ENCODE data around the gene ANKRD33B. TPM values are rescaled to one million over a fixed set of nuclear protein-coding genes. Genes with fewer than 3 reads are reported as not detected.
"Not testable (repeated sequence)": the region's sequence is repeated elsewhere in the genome, so short reads cannot be mapped to it uniquely, and the experiment has no call there.

The ANKRD33B gene
- total RNA-seq, 1 donor from 2014 or later, result 4.0 TPM

DNA sequence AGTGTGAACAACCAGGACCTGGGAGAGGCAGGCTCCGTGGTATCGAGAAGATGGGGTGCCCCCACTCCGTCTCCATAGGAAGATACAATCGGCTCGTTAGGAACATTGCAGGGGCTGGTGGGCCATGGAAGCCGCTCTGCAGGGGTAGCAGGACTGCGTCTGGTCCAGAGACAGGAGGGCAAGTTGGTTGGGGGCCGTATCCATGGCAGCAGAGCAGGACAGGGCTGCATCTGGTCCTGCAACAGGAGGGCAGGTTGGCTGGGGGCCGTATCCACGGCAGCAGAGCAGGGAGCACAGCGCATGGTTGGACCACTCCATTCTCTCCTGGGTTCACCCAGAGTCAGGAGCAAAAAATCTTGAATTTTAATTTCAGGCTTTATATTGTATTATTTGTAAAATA is 98.2 kb downstream of the ANKRD33B start:
- Mint-ChIP-seq H3K36me3 (ENCODE audit: low read depth) (no peaks in the 10 kb centered on the region), H3K4me3 (ENCODE audit: unreplicated experiment) (no peak overlapping the region), H3K27me3 (ENCODE audit: low read depth) (no peaks in the 10 kb centered on the region), H3K27ac (ENCODE audit: unreplicated experiment) (no peak overlapping the region), H3K9me3 (ENCODE audit: low read depth) (no peaks in the 10 kb centered on the region), H3K4me1 (ENCODE audit: low read depth) (peaks cover 4% of the 10 kb centered on the region)
- TF ChIP-seq, protein P1, sequence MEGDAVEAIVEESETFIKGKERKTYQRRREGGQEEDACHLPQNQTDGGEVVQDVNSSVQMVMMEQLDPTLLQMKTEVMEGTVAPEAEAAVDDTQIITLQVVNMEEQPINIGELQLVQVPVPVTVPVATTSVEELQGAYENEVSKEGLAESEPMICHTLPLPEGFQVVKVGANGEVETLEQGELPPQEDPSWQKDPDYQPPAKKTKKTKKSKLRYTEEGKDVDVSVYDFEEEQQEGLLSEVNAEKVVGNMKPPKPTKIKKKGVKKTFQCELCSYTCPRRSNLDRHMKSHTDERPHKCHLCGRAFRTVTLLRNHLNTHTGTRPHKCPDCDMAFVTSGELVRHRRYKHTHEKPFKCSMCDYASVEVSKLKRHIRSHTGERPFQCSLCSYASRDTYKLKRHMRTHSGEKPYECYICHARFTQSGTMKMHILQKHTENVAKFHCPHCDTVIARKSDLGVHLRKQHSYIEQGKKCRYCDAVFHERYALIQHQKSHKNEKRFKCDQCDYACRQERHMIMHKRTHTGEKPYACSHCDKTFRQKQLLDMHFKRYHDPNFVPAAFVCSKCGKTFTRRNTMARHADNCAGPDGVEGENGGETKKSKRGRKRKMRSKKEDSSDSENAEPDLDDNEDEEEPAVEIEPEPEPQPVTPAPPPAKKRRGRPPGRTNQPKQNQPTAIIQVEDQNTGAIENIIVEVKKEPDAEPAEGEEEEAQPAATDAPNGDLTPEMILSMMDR (IDR thresholded peaks at IDR 0.05), result no peak
- DNase-seq (ENCODE audit: low spot score), result no peak

DNA sequence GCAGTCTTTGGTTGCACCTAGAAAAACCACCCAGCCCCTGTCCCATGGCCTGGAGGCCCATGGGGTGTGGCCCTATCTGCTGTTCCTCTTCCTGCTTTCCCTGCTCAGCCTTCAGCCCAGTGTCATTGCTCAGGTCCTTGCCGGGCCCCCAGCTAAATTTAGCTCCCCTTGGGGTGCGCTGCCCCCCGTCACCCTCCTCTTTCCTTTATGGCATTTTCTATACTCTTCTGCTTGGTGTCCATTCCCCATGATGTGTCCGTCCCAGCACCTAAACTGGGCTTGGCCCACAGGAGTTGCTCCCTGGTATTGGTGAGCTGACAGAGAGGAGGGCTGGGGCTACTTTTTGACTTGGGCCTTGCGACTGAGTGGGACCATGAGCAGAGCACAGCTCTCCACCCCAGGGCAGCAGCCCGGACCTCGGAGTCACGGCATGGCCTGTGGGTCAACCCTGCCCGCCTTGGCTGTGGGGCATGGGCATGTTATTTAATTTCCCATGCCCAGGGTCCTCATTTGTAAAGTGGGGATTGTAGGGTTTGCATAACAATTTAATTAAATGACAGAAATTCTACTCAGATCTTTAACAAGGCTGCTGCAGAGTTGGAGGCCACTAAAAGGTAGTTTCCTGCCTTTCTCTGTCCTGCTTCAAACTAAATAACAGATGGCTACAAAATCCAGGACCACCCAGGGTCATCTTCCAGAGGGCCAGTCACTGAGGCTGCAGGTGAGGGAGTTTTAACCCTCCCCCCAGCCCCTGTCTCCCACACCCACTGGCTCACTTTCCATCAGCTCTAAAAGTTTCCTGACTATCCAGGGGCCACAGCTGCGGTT is 99.0 kb downstream of the ANKRD33B start:
- TF ChIP-seq, protein P1 (IDR thresholded peaks at IDR 0.05), result no peak
- DNase-seq (ENCODE audit: low spot score), result no peak
- H3K27me3 Mint-ChIP-seq (ENCODE audit: low read depth), result no peaks in the 10 kb centered on the region
- H3K36me3 Mint-ChIP-seq (ENCODE audit: low read depth), result no peaks in the 10 kb centered on the region
- peaks cover 4% of the 10 kb centered on the region for H3K4me1 Mint-ChIP-seq (ENCODE audit: low read depth)
- no peak overlapping the region for H3K27ac Mint-ChIP-seq (ENCODE audit: unreplicated experiment)
- no peak overlapping the region for H3K4me3 Mint-ChIP-seq (ENCODE audit: unreplicated experiment)
- H3K9me3 Mint-ChIP-seq (ENCODE audit: low read depth), result no peaks in the 10 kb centered on the region

DNA sequence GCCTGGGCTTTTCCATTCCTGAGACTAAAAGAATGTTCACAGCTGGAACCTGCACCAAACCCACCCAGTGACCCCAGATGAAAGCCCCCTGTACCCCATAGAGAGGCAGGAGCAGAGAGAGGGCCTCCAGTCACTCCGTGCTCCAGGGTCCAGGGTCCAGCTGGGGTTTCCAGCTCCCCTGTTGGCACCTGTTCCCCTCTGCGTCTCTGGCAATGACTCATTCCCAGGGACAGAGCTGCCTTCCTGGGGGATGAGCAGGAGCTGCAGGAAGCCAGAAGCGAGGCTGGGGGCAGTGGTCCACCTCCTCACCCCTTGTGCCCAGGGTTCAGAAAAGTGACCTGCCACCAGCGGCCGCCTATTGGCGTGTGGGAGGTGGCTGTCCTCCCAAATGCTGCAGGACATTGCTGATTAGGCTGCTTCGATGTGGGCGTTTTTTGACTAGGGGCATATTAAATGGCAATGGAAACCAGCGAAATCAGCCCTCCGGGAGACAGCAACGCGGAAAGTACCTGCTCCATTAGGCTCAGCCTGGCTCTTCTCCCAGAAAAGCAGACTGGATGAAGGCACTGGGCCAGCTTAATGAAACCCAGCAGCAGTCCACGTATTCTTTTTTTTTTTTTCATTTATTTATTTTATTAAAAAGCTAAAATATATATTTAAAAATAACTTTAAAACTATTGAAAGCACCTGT is 99.8 kb downstream of the ANKRD33B start:
- peaks cover 4% of the 10 kb centered on the region for H3K4me1 Mint-ChIP-seq (ENCODE audit: low read depth)
- H3K4me3 Mint-ChIP-seq (ENCODE audit: unreplicated experiment), result no peak overlapping the region
- no peak for DNase-seq (ENCODE audit: low spot score)
- TF ChIP-seq, protein P1 (IDR thresholded peaks at IDR 0.05), result no peak
- H3K36me3 Mint-ChIP-seq (ENCODE audit: low read depth), result no peaks in the 10 kb centered on the region
- no peaks in the 10 kb centered on the region for H3K27me3 Mint-ChIP-seq (ENCODE audit: low read depth)
- H3K27ac Mint-ChIP-seq (ENCODE audit: unreplicated experiment), result no peak overlapping the region
- H3K9me3 Mint-ChIP-seq (ENCODE audit: low read depth), result peaks cover 4% of the 10 kb centered on the region

DNA sequence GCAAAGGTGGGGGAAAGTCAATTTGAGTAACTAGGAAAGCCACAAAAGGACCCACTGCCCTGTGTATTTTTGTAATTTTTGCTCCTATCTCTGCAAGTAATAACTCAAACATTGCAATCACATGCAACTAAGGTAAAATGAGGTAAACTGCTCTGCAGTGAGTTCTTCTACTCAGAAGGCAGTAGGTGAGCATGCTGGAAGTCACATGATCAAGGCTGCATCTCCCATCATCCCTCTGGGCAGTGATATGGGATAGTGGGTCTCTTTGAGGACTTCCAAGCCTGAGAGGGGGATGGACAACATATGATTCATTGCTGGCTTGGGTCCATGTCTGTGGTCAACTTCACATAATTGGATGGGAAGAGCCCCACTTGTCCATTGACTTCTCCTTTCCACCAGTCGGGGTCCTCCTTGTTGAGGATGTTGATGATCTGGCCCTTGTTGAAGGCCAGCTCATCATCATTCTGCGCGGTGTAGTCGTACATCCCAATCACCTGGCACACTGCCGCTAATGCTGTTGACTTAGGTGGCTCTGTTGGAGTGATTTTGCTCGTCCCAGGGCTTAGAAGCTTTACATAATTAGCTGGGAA is 100.4 kb downstream of the ANKRD33B start:
- not testable (repeated sequence) for H3K36me3 Mint-ChIP-seq (ENCODE audit: low read depth); DNase-seq (ENCODE audit: low spot score); H3K4me3 Mint-ChIP-seq (ENCODE audit: unreplicated experiment); H3K27me3 Mint-ChIP-seq (ENCODE audit: low read depth); H3K4me1 Mint-ChIP-seq (ENCODE audit: low read depth); H3K27ac Mint-ChIP-seq (ENCODE audit: unreplicated experiment); H3K9me3 Mint-ChIP-seq (ENCODE audit: low read depth)

DNA sequence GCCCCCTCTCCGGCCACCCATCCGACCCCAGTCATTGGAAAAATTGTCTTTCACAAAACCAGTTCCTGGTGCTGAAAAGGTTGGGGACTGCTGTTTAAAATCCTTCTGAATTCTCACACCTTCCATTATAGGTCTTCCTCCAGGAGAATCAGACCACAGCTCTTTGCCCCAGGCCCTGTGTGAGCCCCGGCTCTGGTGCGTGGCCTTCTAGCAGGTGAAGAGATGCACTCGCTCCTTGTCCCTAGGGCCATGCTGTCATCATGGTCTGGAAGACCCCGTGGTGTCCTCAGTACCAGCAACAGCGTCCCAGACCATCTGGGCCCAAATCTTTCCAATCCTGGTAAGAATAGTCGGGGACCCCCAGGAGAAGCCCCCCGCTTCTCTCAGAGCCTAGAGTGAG is 101.9 kb downstream of the ANKRD33B start:
- Mint-ChIP-seq H3K9me3 (ENCODE audit: low read depth) (peaks cover 6% of the 10 kb centered on the region), H3K4me1 (ENCODE audit: low read depth) (peaks cover 4% of the 10 kb centered on the region), H3K27ac (ENCODE audit: unreplicated experiment) (no peak overlapping the region), H3K36me3 (ENCODE audit: low read depth) (no peaks in the 10 kb centered on the region), H3K4me3 (ENCODE audit: unreplicated experiment) (no peak overlapping the region), H3K27me3 (ENCODE audit: low read depth) (no peaks in the 10 kb centered on the region)
- TF ChIP-seq, protein P1 (IDR thresholded peaks at IDR 0.05), result no peak
- no peak for DNase-seq (ENCODE audit: low spot score)

All from chondrocyte (in vitro differentiated cells).